ENCODE results near the gene PALLD.
A peak's percentile ranks its signal among the peaks of the same experiment; 100 is the strongest.

Gene PALLD

GRCh38 chr4:168784786-168785461, 288.1 kb downstream of the PALLD start:
- Histone ChIP-seq H3K27ac (peak overlapping the region in 1 of 2 donors; percentile 18), H3K4me3 (peak overlapping the region; percentile 32)
- DNase-seq (ENCODE audit: low spot score): peak; percentile 64

DNA sequence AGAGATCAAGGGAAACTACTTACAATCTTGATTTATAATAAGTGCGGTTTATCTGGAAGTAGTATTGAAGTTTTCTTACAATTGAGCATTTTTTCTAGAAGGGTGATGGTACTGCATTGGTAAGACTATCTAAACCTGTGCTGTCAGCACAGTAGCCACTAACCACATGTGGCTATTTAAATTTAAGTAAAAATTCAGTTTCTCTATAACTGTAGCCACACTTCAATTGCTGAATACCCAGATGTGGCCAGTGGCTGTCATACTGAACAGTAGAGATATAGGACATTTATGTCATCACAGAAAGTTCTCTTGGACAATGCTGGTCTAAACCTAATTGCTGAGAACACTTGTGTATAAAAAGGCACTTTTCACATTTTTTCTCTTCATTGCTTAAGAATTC, 290.5 kb downstream of the PALLD start:
- TF ChIP-seq, protein P1, sequence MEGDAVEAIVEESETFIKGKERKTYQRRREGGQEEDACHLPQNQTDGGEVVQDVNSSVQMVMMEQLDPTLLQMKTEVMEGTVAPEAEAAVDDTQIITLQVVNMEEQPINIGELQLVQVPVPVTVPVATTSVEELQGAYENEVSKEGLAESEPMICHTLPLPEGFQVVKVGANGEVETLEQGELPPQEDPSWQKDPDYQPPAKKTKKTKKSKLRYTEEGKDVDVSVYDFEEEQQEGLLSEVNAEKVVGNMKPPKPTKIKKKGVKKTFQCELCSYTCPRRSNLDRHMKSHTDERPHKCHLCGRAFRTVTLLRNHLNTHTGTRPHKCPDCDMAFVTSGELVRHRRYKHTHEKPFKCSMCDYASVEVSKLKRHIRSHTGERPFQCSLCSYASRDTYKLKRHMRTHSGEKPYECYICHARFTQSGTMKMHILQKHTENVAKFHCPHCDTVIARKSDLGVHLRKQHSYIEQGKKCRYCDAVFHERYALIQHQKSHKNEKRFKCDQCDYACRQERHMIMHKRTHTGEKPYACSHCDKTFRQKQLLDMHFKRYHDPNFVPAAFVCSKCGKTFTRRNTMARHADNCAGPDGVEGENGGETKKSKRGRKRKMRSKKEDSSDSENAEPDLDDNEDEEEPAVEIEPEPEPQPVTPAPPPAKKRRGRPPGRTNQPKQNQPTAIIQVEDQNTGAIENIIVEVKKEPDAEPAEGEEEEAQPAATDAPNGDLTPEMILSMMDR (IDR thresholded peaks at IDR 0.05): no peak
- H3K4me3 ChIP-seq: no peak overlapping the region
- DNase-seq (ENCODE audit: low spot score): no peak
- H3K27ac ChIP-seq: no peak overlapping the region

More at GRCh38 chr4:168784786-168785461, 288.1 kb downstream of the PALLD start:
- TF ChIP-seq, protein P1 (IDR thresholded peaks at IDR 0.05): no peak

DNA sequence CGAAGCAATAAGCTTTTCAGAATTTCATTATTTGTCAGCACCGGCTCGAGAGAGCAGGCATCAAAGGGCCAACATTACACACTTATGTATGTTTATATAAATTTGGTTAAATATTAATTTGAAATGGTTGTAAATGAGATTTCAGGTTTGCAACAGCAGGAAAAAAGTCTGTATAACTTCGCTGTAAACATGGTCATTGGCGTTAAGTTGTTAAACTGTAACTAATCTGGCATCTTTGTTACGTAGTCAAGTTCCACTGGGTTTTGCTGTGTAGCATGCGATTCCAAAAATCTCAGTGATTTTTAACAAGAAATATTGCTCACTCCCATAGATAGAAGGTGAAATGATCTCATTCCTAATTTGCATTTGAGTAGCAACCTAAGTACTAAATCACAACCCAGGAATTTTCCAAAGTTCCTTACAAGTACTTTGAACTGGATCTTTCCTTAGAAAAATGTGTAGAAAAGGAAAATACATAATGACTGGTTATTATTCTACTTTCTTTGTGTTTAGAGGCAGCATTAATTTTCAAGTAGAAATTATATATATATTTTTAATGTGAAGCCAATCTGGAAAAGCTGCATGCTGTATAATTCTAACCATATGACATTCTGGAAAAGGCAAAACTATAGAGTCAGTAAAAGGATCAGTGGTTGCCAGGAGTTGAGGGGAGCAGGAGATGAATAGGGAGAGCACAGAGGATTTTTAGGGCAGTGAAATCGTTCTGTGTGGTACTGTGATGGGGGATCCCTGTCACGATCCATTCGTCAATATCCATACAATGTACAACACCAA, 291.1 kb downstream of the PALLD start:
- TF ChIP-seq, protein P1 (IDR thresholded peaks at IDR 0.05): no peak
- Histone ChIP-seq H3K4me3 (no peak overlapping the region), H3K27ac (no peak overlapping the region)
- peak; percentile 22 for DNase-seq (ENCODE audit: low spot score)

- DNase-seq (ENCODE audit: low spot score): no peak
- TF ChIP-seq, protein P1 (IDR thresholded peaks at IDR 0.05): no peak
- H3K4me3 ChIP-seq: no peak overlapping the region
- no peak overlapping the region for H3K27ac ChIP-seq
These were observed 294.0 kb downstream of the PALLD start for GRCh38 chr4:168790898-168791297.

DNA sequence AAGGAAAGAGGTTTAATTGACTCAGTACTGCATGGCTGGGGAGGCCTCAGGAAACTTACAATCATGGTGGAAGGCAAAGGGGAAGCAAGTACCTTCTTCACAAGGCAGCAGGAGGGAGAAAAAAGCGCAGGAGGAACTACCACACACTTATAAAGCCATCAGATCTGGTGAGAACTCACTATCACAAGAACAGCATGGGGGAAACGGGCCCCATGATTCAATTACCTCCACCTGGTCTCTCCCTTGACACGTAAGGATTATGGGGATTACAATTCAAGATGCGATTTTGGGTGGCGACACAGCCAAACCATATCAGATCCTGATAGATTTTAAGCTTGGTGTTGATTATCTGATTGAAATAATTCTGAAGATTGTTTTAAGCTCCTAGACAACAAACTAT, 294.5 kb downstream of the PALLD start:
- no peak overlapping the region for H3K4me3 ChIP-seq
- DNase-seq (ENCODE audit: low spot score): peak; percentile 17
- H3K27ac ChIP-seq: no peak overlapping the region
- TF ChIP-seq, protein P1 (IDR thresholded peaks at IDR 0.05): no peak

DNA sequence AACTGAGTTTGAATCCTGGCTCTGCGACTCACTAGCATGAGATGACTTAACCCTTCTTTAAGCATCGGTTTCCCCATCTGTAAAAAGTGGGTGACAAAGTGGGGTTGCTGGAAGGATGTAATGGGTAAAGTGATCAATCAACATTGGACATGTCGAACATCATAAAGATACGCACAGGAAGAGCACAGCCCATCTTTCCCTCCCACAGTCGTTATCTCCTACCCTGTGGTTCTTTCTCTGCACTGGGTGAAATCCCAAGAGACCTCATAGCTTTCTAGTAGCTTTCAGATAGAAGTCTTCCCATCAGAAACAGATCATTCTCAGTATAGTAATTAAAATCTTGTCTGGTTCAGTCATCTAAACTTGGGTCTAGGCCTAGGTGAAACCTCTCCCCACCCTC, 296.7 kb downstream of the PALLD start:
- DNase-seq (ENCODE audit: low spot score): no peak
- TF ChIP-seq, protein P1 (IDR thresholded peaks at IDR 0.05): no peak
- no peak overlapping the region for H3K4me3 ChIP-seq
- no peak overlapping the region for H3K27ac ChIP-seq

Data from coronary artery (tissue), 2 donors.